Panc1 (cell line): Measurements from ENCODE around the gene GUCY2C. TPM values are rescaled to one million over a fixed set of nuclear protein-coding genes. Genes with fewer than 3 reads are reported as not detected.

Source experiments
- ATAC-seq: fragments of 200-7000 bp; cut with Tn5 transposase; 2 replicates; pipeline ENCODE4 v1.9.1; 2020; ENCODE audit warnings: mild to moderate bottlenecking, moderate library complexity
- BruUV-seq: library from RNA; stranded (reverse); fragments of 400-500 nt; replicated peaks from 2 replicates; lab custom pipeline; 2021; lab: Mats Ljungman, UMichigan
- CTCF ChIA-PET: fragments of 300-600 bp; sonication (Branson Sonifier 250); formaldehyde crosslinking; loops from one replicate; lab custom pipeline; 2022; ENCODE audit warnings: antibody characterized with exemption; lab: Charles Lee
- POLR2A ChIA-PET: fragments of 300-600 bp; sonication (Branson Sonifier 250); formaldehyde crosslinking; loops from one replicate; lab custom pipeline; 2022; ENCODE audit warnings: antibody characterized with exemption; lab: Charles Lee
- DNase-seq: peaks from one replicate; pipeline ENCODE4 v3.0.0-alpha.2; 2010; ENCODE audit warnings: low read depth, low spot score
- H3K27ac ChIP-seq: 2 replicates; pipeline ENCODE4 v1.5.1; 2011; ENCODE audit warnings: mild to moderate bottlenecking, low read length, inconsistent platforms
- H3K27me3 ChIP-seq: fragments of 200-500 bp; sonication (Bioruptor generic); 2 replicates; pipeline ENCODE4 v1.6.0; 2014; ENCODE audit warnings: low read length, inconsistent platforms; ENCODE audit not compliant: control insufficient read depth, insufficient read depth
- H3K36me3 ChIP-seq: fragments of 200-500 bp; sonication (Bioruptor generic); 2 replicates; pipeline ENCODE4 v1.5.1; 2014; ENCODE audit warnings: inconsistent platforms, mild to moderate bottlenecking, low read length, moderate library complexity; ENCODE audit not compliant: control insufficient read depth, insufficient read depth
- H3K4me1 ChIP-seq: 2 replicates; pipeline ENCODE4 v1.5.1; 2011; ENCODE audit warnings: inconsistent platforms, mild to moderate bottlenecking, low read length, moderate library complexity; ENCODE audit not compliant: control insufficient read depth, insufficient read depth
- H3K4me3 ChIP-seq, 2 experiments: 2 replicates each; pipeline ENCODE4 v1.5.1; 2011 to 2012; ENCODE audit warnings: low read depth in 2 of 2, low read length in 2 of 2, mild to moderate bottlenecking in 2 of 2, inconsistent platforms in 1 of 2, moderate library complexity in 1 of 2
- H3K9me3 ChIP-seq: fragments of 200-500 bp; sonication (Bioruptor generic); 2 replicates; pipeline ENCODE4 v1.5.1; 2014; ENCODE audit warnings: low read depth, mild to moderate bottlenecking, inconsistent platforms, low read length, moderate library complexity; ENCODE audit not compliant: control insufficient read depth, insufficient read depth
- CTCF ChIP-seq: fragments of 450-650 bp; IDR thresholded peaks from 2 replicates; pipeline ENCODE4 v1.5.1; 2017; ENCODE audit warnings: mild to moderate bottlenecking
- POLR2AphosphoS5 ChIP-seq: IDR thresholded peaks from 2 replicates; pipeline ENCODE4 v1.6.1; 2012; ENCODE audit warnings: mild to moderate bottlenecking, low read depth, low read length, moderate library complexity
- SIN3A ChIP-seq: IDR thresholded peaks from 2 replicates; pipeline ENCODE4 v1.6.1; 2012; ENCODE audit warnings: low read depth, mild to moderate bottlenecking, low read length, moderate library complexity, borderline replicate concordance; ENCODE audit not compliant: insufficient read depth
- TCF7L2 ChIP-seq: IDR thresholded peaks from 2 replicates; pipeline ENCODE4 v1.6.1; 2011; ENCODE audit warnings: mild to moderate bottlenecking, low read depth, low read length, inconsistent platforms
- in situ Hi-C: cut with HindIII; loops from 2 replicates; pipeline ENCODE4 v1.10.0; 2016; ENCODE audit warnings: low sequenced_read_pairs, low pct_unique_long_range_greater_than_20kb
- intact Hi-C: fragments of 100-400 bp; cut with micrococcal nuclease; formaldehyde crosslinking; loops from one replicate; pipeline ENCODE4 v1.10.0; 2022; ENCODE audit not compliant: unreplicated experiment
- total RNA-seq: library from RNA; stranded (reverse); gene quantifications from one replicate; pipeline ENCODE4 v1.2.1, GENCODE V29; 2021; ENCODE audit not compliant: unreplicated experiment
- TF ChIP-seq, protein P1 (sequence below), 2 experiments: IDR thresholded peaks; 2 replicates each; pipeline ENCODE4 v1.6.1; 2011 to 2012; ENCODE audit warnings: low read depth in 2 of 2, control low read depth in 1 of 2, low read length in 1 of 2, mild to moderate bottlenecking in 1 of 2, moderate library complexity in 1 of 2; ENCODE audit not compliant: insufficient read depth in 1 of 2

GUCY2C gene
- total RNA-seq, 1 experiment from 2014 or later = 0.13 TPM

DNA sequence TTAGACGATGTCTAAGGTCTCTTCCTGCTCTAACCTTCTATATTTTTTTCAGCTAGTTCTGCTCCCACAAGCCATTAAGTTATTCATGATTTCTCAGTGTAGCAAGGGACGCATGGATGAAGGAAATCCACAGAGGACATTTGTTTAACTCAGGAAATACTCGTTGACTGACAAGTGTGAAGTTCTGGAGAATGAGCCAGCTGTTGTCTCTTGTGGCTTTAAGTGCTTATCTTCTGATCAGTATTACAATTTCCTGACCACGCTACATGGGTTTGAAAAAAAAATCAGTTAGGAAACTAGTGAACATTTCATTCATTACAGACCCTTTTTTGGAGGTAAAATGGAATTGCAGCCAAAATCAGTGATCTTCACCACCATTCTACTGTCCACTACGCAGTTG, 53.1 kb downstream of the GUCY2C start:
- no peak for DNase-seq
- no peak for ATAC-seq
- no peaks in the 10 kb centered on the region for H3K36me3 ChIP-seq
- in situ Hi-C loops = no loop called here
- H3K27ac ChIP-seq = no peak overlapping the region
- no peaks in the 10 kb centered on the region for H3K4me1 ChIP-seq
- ChIA-PET CTCF (no interaction called here), POLR2A (no interaction called here)
- H3K27me3 ChIP-seq = no peaks in the 10 kb centered on the region
- H3K9me3 ChIP-seq = no peaks in the 10 kb centered on the region
- no peak overlapping the region for H3K4me3 ChIP-seq
- TF ChIP-seq, protein P1, sequence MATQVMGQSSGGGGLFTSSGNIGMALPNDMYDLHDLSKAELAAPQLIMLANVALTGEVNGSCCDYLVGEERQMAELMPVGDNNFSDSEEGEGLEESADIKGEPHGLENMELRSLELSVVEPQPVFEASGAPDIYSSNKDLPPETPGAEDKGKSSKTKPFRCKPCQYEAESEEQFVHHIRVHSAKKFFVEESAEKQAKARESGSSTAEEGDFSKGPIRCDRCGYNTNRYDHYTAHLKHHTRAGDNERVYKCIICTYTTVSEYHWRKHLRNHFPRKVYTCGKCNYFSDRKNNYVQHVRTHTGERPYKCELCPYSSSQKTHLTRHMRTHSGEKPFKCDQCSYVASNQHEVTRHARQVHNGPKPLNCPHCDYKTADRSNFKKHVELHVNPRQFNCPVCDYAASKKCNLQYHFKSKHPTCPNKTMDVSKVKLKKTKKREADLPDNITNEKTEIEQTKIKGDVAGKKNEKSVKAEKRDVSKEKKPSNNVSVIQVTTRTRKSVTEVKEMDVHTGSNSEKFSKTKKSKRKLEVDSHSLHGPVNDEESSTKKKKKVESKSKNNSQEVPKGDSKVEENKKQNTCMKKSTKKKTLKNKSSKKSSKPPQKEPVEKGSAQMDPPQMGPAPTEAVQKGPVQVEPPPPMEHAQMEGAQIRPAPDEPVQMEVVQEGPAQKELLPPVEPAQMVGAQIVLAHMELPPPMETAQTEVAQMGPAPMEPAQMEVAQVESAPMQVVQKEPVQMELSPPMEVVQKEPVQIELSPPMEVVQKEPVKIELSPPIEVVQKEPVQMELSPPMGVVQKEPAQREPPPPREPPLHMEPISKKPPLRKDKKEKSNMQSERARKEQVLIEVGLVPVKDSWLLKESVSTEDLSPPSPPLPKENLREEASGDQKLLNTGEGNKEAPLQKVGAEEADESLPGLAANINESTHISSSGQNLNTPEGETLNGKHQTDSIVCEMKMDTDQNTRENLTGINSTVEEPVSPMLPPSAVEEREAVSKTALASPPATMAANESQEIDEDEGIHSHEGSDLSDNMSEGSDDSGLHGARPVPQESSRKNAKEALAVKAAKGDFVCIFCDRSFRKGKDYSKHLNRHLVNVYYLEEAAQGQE (IDR thresholded peaks at IDR 0.05; ENCODE audit: insufficient read depth in 1 of 2, low read depth in 2 of 2, low read length in 1 of 2) = no peak
- TF ChIP-seq CTCF = no peak
- no peak for TF ChIP-seq POLR2AphosphoS5
- TF ChIP-seq TCF7L2 = no peak
- no peak for TF ChIP-seq SIN3A
- intact Hi-C loops = no loop called here
- no TSS peak for BruUV-seq

- no TSS peak for BruUV-seq
- no peak for TF ChIP-seq POLR2AphosphoS5
- TF ChIP-seq SIN3A = no peak
- TF ChIP-seq TCF7L2 = no peak
- TF ChIP-seq, protein P1 (IDR thresholded peaks at IDR 0.05; ENCODE audit: insufficient read depth in 1 of 2, low read depth in 2 of 2, low read length in 1 of 2) = no peak
- TF ChIP-seq CTCF = no peak
- Histone ChIP-seq H3K4me1 (no peaks in the 10 kb centered on the region), H3K9me3 (no peaks in the 10 kb centered on the region), H3K4me3 (no peak overlapping the region), H3K36me3 (no peaks in the 10 kb centered on the region), H3K27ac (no peak overlapping the region), H3K27me3 (no peaks in the 10 kb centered on the region)
- ATAC-seq (no peak), DNase-seq (no peak)
- ChIA-PET POLR2A (no interaction called here), CTCF (no interaction called here)
- in situ Hi-C loops = no loop called here
- intact Hi-C loops = no loop called here
Measured at GRCh38 chr12:14638066-14638465, 58.3 kb downstream of the GUCY2C start.
